GM19193 (cell line): ENCODE data around the gene TAPBPL.

ENCODE experiments used
- POLR2A ChIP-seq: IDR thresholded peaks from 4 replicates; pipeline ENCODE4 v1.6.1; 2011; ENCODE audit not compliant: insufficient read depth, insufficient read length; ENCODE audit errors: extremely low read depth

Gene TAPBPL

GRCh38 chr12:6430124-6430989 is 21.5 kb upstream of the TAPBPL start:
- no peak for TF ChIP-seq POLR2A

- no peak for TF ChIP-seq POLR2A
These were observed 18.9 kb upstream of the TAPBPL start for GRCh38 chr12:6432991-6433390.

DNA sequence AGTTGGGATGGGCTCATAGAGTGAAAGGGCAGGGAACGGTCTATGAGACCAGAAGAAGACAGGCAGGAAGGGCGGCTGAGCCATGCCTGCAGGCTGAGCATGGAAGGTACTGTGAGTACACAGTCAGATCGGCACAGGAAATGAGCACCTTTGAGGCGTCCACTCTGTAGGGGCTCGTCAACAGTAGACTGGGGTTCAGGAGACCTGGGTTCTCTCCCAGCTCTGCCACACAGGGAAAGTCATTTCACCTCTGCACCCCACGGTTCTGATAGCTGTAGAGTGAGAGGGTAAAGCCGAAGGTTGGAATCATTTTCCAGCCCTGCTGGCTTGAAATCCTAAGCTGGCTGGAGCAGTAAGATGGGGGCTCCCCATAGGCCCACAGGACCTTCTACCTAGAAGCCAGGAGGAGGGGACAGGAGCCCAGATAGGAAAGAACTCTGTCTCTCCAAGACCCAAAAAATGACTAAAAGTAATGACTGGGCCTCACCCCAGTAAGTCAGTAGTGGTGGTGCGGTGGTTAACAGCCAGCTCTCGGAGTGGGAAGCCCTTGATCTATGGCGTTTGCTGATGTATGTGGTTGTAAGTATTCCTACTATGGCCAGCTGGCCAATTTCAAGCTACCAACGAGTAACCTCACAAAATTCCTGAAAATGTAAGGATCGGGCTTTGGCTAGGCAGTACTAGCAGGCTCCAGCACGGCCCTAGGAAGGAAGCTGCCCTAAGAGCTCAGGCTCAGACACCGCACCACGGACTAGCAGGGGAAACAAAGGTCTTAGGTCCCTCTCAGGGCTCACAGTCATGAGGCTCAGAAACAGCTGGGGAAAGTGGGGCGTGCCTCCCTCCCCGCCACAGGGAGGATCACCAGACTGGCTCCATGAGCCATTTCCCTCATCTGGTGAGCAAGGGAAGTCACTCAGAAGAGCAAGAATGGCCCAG is 17.4 kb upstream of the TAPBPL start:
- TF ChIP-seq POLR2A: no peak

GRCh38 chr12:6435961-6436715 is 15.7 kb upstream of the TAPBPL start:
- no peak for TF ChIP-seq POLR2A

DNA sequence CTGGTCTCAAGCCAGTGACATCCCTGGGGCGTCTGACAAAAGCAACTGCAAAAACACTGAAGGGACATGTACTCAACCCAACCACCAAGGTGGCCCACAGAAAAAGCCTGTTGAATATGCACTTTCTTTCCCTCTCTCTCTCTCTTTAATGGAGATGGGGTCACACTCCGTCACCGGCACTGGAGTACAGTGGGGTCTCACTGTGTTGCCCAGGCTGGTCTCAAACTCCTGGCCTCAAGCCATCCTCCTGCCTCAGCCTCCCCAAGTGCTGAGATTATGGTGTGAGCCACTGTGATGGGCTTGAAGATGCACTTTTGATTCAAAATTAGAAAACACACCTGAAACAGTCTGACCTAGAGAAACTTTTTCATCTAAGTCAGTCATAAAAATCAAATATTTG is 14.3 kb upstream of the TAPBPL start:
- TF ChIP-seq POLR2A: no peak

DNA sequence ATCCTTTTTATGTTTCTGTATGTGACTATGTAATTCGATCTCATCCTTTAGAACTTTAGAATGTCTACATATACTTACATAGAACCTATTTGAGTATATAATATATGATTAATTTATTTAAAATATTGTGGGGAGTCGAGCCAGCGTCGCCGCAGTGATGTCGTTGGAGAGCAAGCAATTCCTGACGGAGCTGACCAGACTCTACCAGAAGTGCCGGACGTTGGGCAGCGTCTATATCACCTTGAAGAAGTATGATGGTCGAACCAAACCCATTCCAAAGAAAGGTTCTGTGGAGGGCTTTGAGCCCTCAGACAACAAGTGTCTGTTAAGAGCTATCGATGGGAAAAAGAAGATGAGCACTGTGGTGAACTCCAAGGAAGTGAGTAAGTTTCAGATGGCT is 13.5 kb upstream of the TAPBPL start:
- TF ChIP-seq POLR2A: no peak

DNA sequence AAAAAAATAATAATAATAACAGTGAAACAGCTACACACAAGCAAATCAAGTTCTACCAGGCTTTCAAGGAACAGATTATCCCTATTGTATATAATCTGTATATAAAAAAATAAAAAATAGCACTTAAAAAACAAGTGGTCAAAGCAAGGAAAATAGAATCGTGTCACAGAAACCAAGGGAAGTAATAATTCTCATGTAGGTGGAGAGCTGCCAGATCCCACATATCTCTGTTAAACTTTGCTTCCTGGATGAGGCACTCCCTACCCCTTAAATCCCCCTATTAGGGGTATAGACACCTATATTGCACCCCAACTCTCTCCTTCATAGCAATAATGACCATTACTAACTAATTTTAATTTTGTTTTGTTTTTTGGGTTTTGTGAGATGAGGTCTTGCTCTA is 11.5 kb upstream of the TAPBPL start:
- TF ChIP-seq POLR2A: no peak

GRCh38 chr12:6442836-6443235 is 9.0 kb upstream of the TAPBPL start:
- no peak for TF ChIP-seq POLR2A

DNA sequence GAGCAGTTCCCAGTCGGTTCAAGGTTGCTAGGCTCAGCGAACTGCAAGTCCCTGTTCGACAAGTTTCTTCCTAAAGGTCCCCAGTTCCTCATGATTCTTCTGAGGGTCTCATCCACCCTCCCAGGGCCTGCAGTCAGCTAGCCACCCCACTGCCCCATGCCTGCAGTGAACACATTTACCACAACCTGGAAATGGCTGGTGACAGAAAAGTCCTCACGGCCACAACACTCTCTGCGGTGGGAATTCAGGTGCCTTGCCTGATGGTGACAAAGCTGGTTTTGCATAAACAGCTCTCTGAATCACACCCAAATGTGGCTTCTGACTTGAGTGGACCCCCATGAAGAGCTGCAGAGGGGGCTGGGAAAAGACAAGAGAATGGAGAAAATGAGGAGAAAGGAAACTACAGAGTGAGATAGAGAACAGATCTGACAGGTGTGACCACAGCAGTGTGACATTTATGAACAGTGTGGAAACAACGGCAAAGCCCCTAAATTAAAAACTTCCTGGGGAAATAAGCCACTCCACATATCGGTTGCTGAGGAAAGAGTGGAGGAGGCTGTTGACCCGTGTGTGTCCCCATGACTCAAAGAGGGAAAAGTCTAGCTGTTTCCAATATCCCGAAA is 8.4 kb upstream of the TAPBPL start:
- peak; percentile 39 for TF ChIP-seq POLR2A

DNA sequence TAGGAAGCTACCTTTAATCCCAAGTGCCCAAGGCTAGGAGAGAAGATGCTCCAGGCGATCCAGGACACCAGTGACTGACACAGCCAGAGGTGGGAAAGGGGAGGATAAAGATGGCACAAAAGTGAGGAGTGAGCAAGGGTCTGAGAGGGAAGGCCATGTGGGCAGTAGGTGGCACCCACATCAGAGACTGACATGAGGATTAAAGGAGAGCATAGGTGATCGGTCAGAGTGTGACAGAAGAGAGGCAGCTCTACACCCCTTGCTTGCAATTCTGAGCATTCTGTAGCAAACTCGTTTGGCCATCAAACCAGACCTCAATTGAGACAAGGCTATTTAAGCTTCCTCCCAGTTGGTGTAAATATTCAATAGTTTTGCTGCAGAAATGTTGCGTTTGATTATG is 7.8 kb upstream of the TAPBPL start:
- no peak for TF ChIP-seq POLR2A

- peak; percentile 67 for TF ChIP-seq POLR2A
These were observed 6.8 kb upstream of the TAPBPL start, which contains the start of gene CD27 for GRCh38 chr12:6444704-6445688. Gene CD27 (plus strand): TSS chr12:6444955. CDS start chr12:6445096, 141 bp downstream.

GRCh38 chr12:6450091-6450868 is 1.6 kb upstream of the TAPBPL start:
- no peak for TF ChIP-seq POLR2A
